HL-60 (cell line): ENCODE results near the gene PXDN.

Experiments used
- DNase-seq, 2 experiments: peaks; one replicate each; pipeline ENCODE4 v3.0.0-alpha.2; 2010 to 2020; ENCODE audit warnings: low read depth in 1 of 2, low spot score in 1 of 2
- H3K27ac ChIP-seq: fragments of 250-450 bp; sonication (Bioruptor Pico); replicated peaks from 2 replicates; pipeline ENCODE4 v1.5.1; 2020; ENCODE audit warnings: mild to moderate bottlenecking, moderate library complexity
- H3K27me3 ChIP-seq: fragments of 250-450 bp; sonication (Bioruptor Pico); 2 replicates; pipeline ENCODE4 v1.5.1; 2021; ENCODE audit warnings: mild to moderate bottlenecking, moderate library complexity; ENCODE audit not compliant: insufficient read depth, poor library complexity, severe bottlenecking
- H3K4me3 ChIP-seq: replicated peaks from 2 replicates; pipeline ENCODE4 v1.5.1; 2011; ENCODE audit warnings: mild to moderate bottlenecking, control low read depth, low read length; ENCODE audit not compliant: insufficient read depth
- CTCF ChIP-seq: IDR thresholded peaks from one replicate; pipeline ENCODE4 v1.5.1; 2011; ENCODE audit warnings: low read length, control low read depth, inconsistent platforms; ENCODE audit not compliant: insufficient read depth
- GABPA ChIP-seq: IDR thresholded peaks from 2 replicates; pipeline ENCODE4 v1.6.1; 2012; ENCODE audit warnings: low read depth
- POLR2AphosphoS5 ChIP-seq: IDR thresholded peaks from 2 replicates; pipeline ENCODE4 v1.6.1; 2012; ENCODE audit warnings: low read depth
- REST ChIP-seq: IDR thresholded peaks from 2 replicates; pipeline ENCODE4 v1.6.1; 2012; ENCODE audit warnings: low read depth; ENCODE audit not compliant: insufficient replicate concordance
- SPI1 ChIP-seq: IDR thresholded peaks from 2 replicates; pipeline ENCODE4 v1.6.1; 2012; ENCODE audit warnings: low read depth, mild to moderate bottlenecking, borderline replicate concordance

Gene PXDN

GRCh38 chr2:1747065-1747941 lies 3.0 kb upstream of the PXDN start:
- H3K27me3 ChIP-seq: peaks cover 13% of the 10 kb centered on the region
- H3K4me3 ChIP-seq: no peak overlapping the region
- no peak for TF ChIP-seq REST
- TF ChIP-seq SPI1: no peak
- TF ChIP-seq CTCF: no peak
- no peak for TF ChIP-seq POLR2AphosphoS5
- TF ChIP-seq GABPA: no peak
- H3K27ac ChIP-seq: no peak overlapping the region
- no peak for DNase-seq

- H3K27ac ChIP-seq: no peak overlapping the region
- no peak overlapping the region for H3K4me3 ChIP-seq
- peaks cover 14% of the 10 kb centered on the region for H3K27me3 ChIP-seq
- no peak for DNase-seq
- TF ChIP-seq REST: no peak
- TF ChIP-seq POLR2AphosphoS5: no peak
- no peak for TF ChIP-seq CTCF
- no peak for TF ChIP-seq GABPA
Measured at GRCh38 chr2:1746174-1747064, 2.1 kb upstream of the PXDN start.

- Histone ChIP-seq H3K27ac (no peak overlapping the region), H3K27me3 (peaks cover 14% of the 10 kb centered on the region), H3K4me3 (no peak overlapping the region)
- TF ChIP-seq CTCF (no peak), GABPA (no peak), REST (no peak), POLR2AphosphoS5 (no peak), SPI1 (no peak)
- DNase-seq: no peak
Measured at GRCh38 chr2:1745171-1746023, 1.1 kb upstream of the PXDN start.
